Right atrium auricular region (tissue), 2 donors: ENCODE results near the gene C2CD3. TPM values are rescaled to one million over a fixed set of nuclear protein-coding genes. Genes with fewer than 3 reads are reported as not detected.

Experiments
- DNase-seq: peaks from one replicate; pipeline ENCODE4 v3.0.0-alpha.2; 2019; ENCODE audit warnings: low spot score
- H3K27ac ChIP-seq, 2 donors: fragments of 200-600 bp; sonication (generic); 1 replicate in 1 of 2; 2 replicates in 1 of 2; pipeline ENCODE4 v1.5.1; 2016 to 2019
- H3K27me3 ChIP-seq, 2 donors: fragments of 200-600 bp; sonication (generic); one replicate each; pipeline versions ENCODE4 v1.5.1 to v1.6.0; 2017 to 2019
- H3K36me3 ChIP-seq: fragments of 200-600 bp; sonication (generic); one replicate; pipeline ENCODE4 v1.5.1; 2016
- H3K4me1 ChIP-seq, 2 donors: fragments of 200-600 bp; sonication (generic); one replicate each; pipeline versions ENCODE4 v1.5.1 to v1.6.0; 2017 to 2019
- H3K4me3 ChIP-seq, 2 donors: fragments of 200-600 bp; sonication (generic); 1 replicate in 1 of 2; 2 replicates in 1 of 2; pipeline ENCODE4 v1.5.1; 2017 to 2019; ENCODE audit warnings: mild to moderate bottlenecking in 1 of 2, moderate library complexity in 1 of 2
- H3K9me3 ChIP-seq, 2 donors: fragments of 200-600 bp; sonication (generic); one replicate each; pipeline ENCODE4 v1.5.1; 2019
- total RNA-seq, 2 donors: library from RNA; depleted of rRNA; stranded (reverse); fragments of >200 nt; gene quantifications; one replicate each; pipeline ENCODE4 v1.1.0, GENCODE V29; 2016
- TF ChIP-seq, protein P1 (sequence below), 2 donors: fragments of 200-600 bp; sonication (generic); IDR thresholded peaks; one replicate each; pipeline ENCODE4 v1.5.1; 2019; ENCODE audit warnings: antibody characterized with exemption in 2 of 2

C2CD3 gene
- total RNA-seq, 2 donors from 2014 or later: 15.0 to 15.4 TPM

- TF ChIP-seq, protein P1, sequence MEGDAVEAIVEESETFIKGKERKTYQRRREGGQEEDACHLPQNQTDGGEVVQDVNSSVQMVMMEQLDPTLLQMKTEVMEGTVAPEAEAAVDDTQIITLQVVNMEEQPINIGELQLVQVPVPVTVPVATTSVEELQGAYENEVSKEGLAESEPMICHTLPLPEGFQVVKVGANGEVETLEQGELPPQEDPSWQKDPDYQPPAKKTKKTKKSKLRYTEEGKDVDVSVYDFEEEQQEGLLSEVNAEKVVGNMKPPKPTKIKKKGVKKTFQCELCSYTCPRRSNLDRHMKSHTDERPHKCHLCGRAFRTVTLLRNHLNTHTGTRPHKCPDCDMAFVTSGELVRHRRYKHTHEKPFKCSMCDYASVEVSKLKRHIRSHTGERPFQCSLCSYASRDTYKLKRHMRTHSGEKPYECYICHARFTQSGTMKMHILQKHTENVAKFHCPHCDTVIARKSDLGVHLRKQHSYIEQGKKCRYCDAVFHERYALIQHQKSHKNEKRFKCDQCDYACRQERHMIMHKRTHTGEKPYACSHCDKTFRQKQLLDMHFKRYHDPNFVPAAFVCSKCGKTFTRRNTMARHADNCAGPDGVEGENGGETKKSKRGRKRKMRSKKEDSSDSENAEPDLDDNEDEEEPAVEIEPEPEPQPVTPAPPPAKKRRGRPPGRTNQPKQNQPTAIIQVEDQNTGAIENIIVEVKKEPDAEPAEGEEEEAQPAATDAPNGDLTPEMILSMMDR (IDR thresholded peaks at IDR 0.05): no peak
- H3K27ac ChIP-seq: peak overlapping the region in 1 of 2 donors; percentile 18
- no peaks in the 10 kb centered on the region for H3K9me3 ChIP-seq
- no peak overlapping the region for H3K4me3 ChIP-seq
- peak; percentile 62 for DNase-seq
- H3K4me1 ChIP-seq: peaks cover 0 to 6% of the 10 kb centered on the region in 2 donors
- H3K36me3 ChIP-seq: peaks cover 9% of the 10 kb centered on the region
- H3K27me3 ChIP-seq: no peaks in the 10 kb centered on the region
Observed at GRCh38 chr11:73980001-73980961, 190.5 kb downstream of the C2CD3 start.

DNA sequence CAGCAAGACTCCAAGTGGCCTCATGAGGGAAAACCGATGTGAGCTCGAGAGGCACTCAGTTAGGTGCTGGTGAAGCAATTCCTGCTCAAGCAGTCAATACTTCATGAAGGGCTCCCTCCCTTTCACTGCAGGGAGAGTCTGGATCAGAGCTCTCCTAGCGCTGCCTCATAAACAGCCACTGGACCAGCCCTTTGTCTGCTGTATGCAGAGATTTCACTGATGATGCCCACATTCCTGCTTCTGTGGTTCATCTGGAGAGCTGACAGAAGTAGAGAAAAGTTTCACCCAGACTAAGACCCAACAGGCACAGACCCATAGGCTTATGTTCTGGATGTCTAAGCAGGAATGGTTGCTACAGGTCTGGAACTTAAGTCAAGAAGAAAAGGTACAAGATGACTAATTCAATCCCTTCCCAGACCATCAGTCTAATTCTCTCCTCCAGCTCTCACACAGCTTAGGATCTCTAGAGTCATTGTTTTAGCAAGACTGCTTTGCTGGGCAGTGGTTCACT, 192.2 kb downstream of the C2CD3 start:
- no peaks in the 10 kb centered on the region for H3K9me3 ChIP-seq
- no peak overlapping the region for H3K4me3 ChIP-seq
- no peak overlapping the region for H3K27ac ChIP-seq
- H3K36me3 ChIP-seq: peaks cover 9% of the 10 kb centered on the region
- peaks cover 0 to 4% of the 10 kb centered on the region in 2 donors for H3K4me1 ChIP-seq
- H3K27me3 ChIP-seq: no peaks in the 10 kb centered on the region
- TF ChIP-seq, protein P1 (IDR thresholded peaks at IDR 0.05): no peak
- no peak for DNase-seq

DNA sequence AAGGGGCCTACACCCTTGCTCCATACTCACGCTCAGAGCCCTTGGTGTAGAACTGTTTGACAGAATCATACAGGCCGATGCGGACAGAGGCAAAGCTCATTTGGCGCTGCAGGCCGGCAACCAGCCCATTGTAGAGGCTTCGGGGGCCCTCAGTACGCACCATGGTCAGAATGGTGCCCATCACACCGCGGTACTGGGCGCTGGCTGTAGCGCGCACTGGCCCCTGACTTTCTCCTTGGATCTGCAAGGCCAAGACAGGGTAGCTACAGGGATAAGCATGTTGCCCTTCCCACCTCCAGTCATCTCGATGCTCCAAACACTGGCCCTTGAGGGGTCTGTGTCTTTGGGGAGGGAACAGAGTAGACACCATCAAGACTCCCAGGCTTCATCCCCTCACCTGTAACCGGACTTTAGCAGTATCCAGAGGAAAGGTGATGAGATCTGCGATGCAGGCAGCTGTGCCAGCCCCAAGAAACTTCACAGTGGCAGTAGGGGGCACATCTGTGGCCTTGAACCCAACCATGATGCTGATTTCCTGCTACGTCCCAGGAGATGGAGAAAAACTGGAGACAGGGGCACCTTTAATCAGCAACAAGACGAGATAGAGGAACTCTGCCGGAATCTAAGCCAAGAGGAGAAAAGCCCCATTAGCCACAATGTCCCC, 192.8 kb downstream of the C2CD3 start:
- Histone ChIP-seq H3K27ac (no peak overlapping the region), H3K27me3 (no peaks in the 10 kb centered on the region), H3K9me3 (no peaks in the 10 kb centered on the region), H3K4me1 (no peaks in the 10 kb centered on the region), H3K36me3 (peaks cover 9% of the 10 kb centered on the region), H3K4me3 (no peak overlapping the region)
- DNase-seq: no peak
- TF ChIP-seq, protein P1 (IDR thresholded peaks at IDR 0.05): no peak

DNA sequence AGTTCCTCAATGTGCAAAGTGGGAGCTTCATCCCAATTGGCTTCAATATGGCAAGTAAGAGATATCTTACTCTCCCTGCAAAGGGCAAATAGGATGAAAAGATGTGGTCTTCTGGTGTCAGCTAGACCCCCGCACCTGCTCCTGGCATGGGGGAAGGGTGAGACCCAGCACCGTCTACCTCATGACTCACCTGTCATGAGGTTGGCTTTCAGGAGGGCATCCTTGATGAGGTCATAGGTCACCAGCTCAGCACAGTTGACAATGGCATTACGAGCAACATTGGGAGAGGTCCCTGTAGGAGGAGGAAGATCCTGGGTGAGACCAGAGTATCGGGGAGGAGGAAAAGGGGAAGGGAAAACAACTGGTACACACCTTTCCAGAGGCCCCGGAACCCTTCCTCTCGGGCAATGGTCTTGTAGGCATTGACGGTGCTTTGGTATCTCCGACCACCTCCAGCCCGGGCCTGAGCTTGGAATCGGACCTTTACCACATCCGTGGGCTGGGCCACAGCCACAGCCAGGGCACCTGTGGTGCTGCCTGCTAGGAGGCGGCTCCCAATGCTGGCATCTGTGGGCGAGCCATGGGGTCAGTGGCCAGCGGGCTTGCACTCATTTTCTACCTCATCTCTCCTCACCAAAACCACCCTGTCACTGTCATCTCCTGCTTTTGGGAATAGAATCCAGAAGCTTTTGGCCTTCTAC, 194.2 kb downstream of the C2CD3 start:
- Histone ChIP-seq H3K4me3 (no peak overlapping the region), H3K27me3 (no peaks in the 10 kb centered on the region), H3K36me3 (peaks cover 9% of the 10 kb centered on the region), H3K9me3 (no peaks in the 10 kb centered on the region), H3K4me1 (no peaks in the 10 kb centered on the region), H3K27ac (no peak overlapping the region)
- no peak for DNase-seq
- TF ChIP-seq, protein P1 (IDR thresholded peaks at IDR 0.05): no peak

DNA sequence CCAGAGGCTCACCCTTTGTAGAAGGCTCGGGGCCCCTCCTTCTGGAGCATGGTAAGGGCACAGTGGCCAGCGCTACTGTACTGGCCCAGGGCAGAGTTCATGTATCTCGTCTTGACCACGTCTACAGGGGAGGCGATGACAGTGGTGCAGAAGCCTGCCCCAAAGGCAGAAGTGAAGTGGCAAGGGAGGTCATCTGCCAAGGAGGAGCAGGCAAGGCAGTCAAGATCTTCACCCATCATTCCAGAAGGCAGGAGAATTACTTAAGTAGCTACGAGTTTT, 195.4 kb downstream of the C2CD3 start:
- H3K27ac ChIP-seq: no peak overlapping the region

More for the DNA sequence above, 195.4 kb downstream of the C2CD3 start:
- TF ChIP-seq, protein P1 (IDR thresholded peaks at IDR 0.05): no peak
- Histone ChIP-seq H3K27me3 (no peaks in the 10 kb centered on the region), H3K36me3 (peaks cover 9% of the 10 kb centered on the region), H3K9me3 (no peaks in the 10 kb centered on the region), H3K4me3 (no peak overlapping the region), H3K4me1 (no peaks in the 10 kb centered on the region)
- DNase-seq: no peak
